Aorta (tissue), 5 donors: ENCODE measurements around the gene KTI12. TPM values are rescaled to one million over a fixed set of nuclear protein-coding genes. Genes with fewer than 3 reads are reported as not detected.

Source experiments
- ATAC-seq: fragments of 200-7000 bp; cut with Tn5 transposase; one replicate; pipeline ENCODE4 v1.9.1; 2022; ENCODE audit warnings: moderate library complexity; ENCODE audit not compliant: low FRiP score
- DNase-seq, 2 donors: peaks; one replicate each; pipeline ENCODE4 v3.0.0-alpha.2; 2020
- H3K27ac ChIP-seq, 2 donors: one replicate each; pipeline ENCODE4 v1.5.1; 2013; ENCODE audit warnings: low read length in 2 of 2, mild to moderate bottlenecking in 2 of 2, moderate library complexity in 2 of 2, control low read depth in 1 of 2, inconsistent platforms in 1 of 2, low read depth in 1 of 2
- H3K27me3 ChIP-seq, 2 donors: one replicate each; pipeline ENCODE4 v1.6.1; 2013; ENCODE audit warnings: control low read depth in 1 of 2, low read length in 1 of 2, mild to moderate bottlenecking in 1 of 2, moderate library complexity in 1 of 2; ENCODE audit not compliant: insufficient read depth in 2 of 2, control insufficient read depth in 1 of 2
- H3K36me3 ChIP-seq, 2 donors: one replicate each; pipeline ENCODE4 v1.6.1; 2013; ENCODE audit warnings: control low read depth in 1 of 2, low read length in 1 of 2, mild to moderate bottlenecking in 1 of 2; ENCODE audit not compliant: insufficient read depth in 2 of 2, control insufficient read depth in 1 of 2
- H3K4me1 ChIP-seq, 2 donors: one replicate each; pipeline ENCODE4 v1.6.1; 2013; ENCODE audit warnings: low read length in 2 of 2, control low read depth in 1 of 2, mild to moderate bottlenecking in 1 of 2, moderate library complexity in 1 of 2; ENCODE audit not compliant: insufficient read depth in 2 of 2, control insufficient read depth in 1 of 2
- H3K4me3 ChIP-seq, 2 donors: one replicate each; pipeline ENCODE4 v1.5.1; 2013; ENCODE audit warnings: low read length in 2 of 2, control low read depth in 1 of 2, mild to moderate bottlenecking in 1 of 2
- H3K9me3 ChIP-seq: one replicate; pipeline ENCODE4 v1.6.1; 2013; ENCODE audit warnings: mild to moderate bottlenecking, low read length; ENCODE audit not compliant: control insufficient read depth
- WGBS, 2 donors: extraction: QIAGEN DNeasy Blood & Tissue Kit; methylation state at CpG; one replicate each; pipeline ENCODE4 v1.1.7; 2013; 5-methylcytosine and 5-hydroxymethylcytosine counted together
- intact Hi-C, 2 donors: fragments of 100-400 bp; cut with DNase I; formaldehyde crosslinking; loops; one replicate each; pipeline versions ENCODE4 v1.14.2 to v1.15.0; 2022
- polyA plus RNA-seq, 2 donors: library from polyadenylated mRNA; stranded (reverse); fragments of 200-250 nt; gene quantifications; one replicate each; pipeline ENCODE4 v1.2.3, GENCODE V29; 2013
- total RNA-seq, 2 donors: library from RNA; stranded (reverse); fragmentation: NEBNext Ultra II Directional; extraction: Animal tissue kit (Norgen Biotek cat#: 25700); gene quantifications; one replicate each; pipeline ENCODE4 v1.2.1, GENCODE V29; 2021
- donor health status: healthy with polysubstance abuse.
- donor health status: Bipolar disorder and iron deficiency.
- donor health status: DM: no; HTN: no; CAD: no.
- donor health status: DM: no; HTN: no; CAD: no.
- donor health status: DM: yes; HTN: yes; CAD: no.

KTI12 gene
- total and polyA plus RNA-seq, 4 donors, result 2.0 to 7.9 (median 7.1) TPM

- no peaks in the 10 kb centered on the region for H3K9me3 ChIP-seq
- H3K4me3 ChIP-seq, result no peak overlapping the region
- ATAC-seq (no peak), DNase-seq (no peak)
- H3K27ac ChIP-seq, result no peak overlapping the region
- intact Hi-C loops, result no loop called here
- H3K27me3 ChIP-seq, result no peaks in the 10 kb centered on the region
- no peaks in the 10 kb centered on the region for H3K36me3 ChIP-seq
- H3K4me1 ChIP-seq, result no peaks in the 10 kb centered on the region
- WGBS, 2 donors, result 76 to 77% methylated on average over 4 of the region's 4 CpGs
These were observed 46.9 kb downstream of the KTI12 start for GRCh38 chr1:51986718-51987117.

GRCh38 chr1:51982161-51982560 lies 51.4 kb downstream of the KTI12 start:
- ATAC-seq (no peak), DNase-seq (no peak)
- 95% methylated on average over 3 of the region's 3 CpGs for WGBS, 2 donors
- Histone ChIP-seq H3K9me3 (no peaks in the 10 kb centered on the region), H3K4me3 (no peak overlapping the region), H3K27ac (no peak overlapping the region), H3K36me3 (no peaks in the 10 kb centered on the region), H3K4me1 (no peaks in the 10 kb centered on the region), H3K27me3 (peaks cover 0 to 2% of the 10 kb centered on the region in 2 donors)
- intact Hi-C loops, result no loop called here

Other genes with a start within 250 kb of the KTI12 start
- gene NRDC, start 155.1 kb downstream of the KTI12 start, total RNA-seq, result 100 to 1,000 TPM; 103 to 115 TPM
- gene NRDC, start 155.1 kb downstream of the KTI12 start, polyA plus RNA-seq, result 10 to 100 TPM; 47.7 to 89.4 TPM
- gene RAB3B, start 43.1 kb downstream of the KTI12 start, total RNA-seq, result under 1 TPM; 0.03 TPM
- gene RAB3B, start 43.1 kb downstream of the KTI12 start, polyA plus RNA-seq, result under 1 TPM; 0.05 to 0.13 TPM
- 10 to 100 TPM; 27.1 to 46.5 TPM for gene TXNDC12, start 21.4 kb upstream of the KTI12 start, total RNA-seq
- gene TXNDC12, start 21.4 kb upstream of the KTI12 start, polyA plus RNA-seq, result 10 to 100 TPM; 20.9 to 30.3 TPM
- 10 to 100 TPM; 35.0 to 41.4 TPM for gene BTF3L4, start 22.5 kb upstream of the KTI12 start, total RNA-seq
- 10 to 100 TPM; 33.6 to 45.3 TPM for gene BTF3L4, start 22.5 kb upstream of the KTI12 start, polyA plus RNA-seq
- gene ZFYVE9, start 108.3 kb upstream of the KTI12 start, total RNA-seq, result 10 to 100 TPM; 19.3 to 28.8 TPM
- 1 to 10 TPM; 6.6 to 8.5 TPM for gene ZFYVE9, start 108.3 kb upstream of the KTI12 start, polyA plus RNA-seq